Loucy (cell line): ENCODE measurements around the gene KLHL2.

ENCODE experiments used
- H2AFZ ChIP-seq: fragments of 200-600 bp; sonication (generic); 2 replicates; pipeline ENCODE4 v1.6.0; 2016; ENCODE audit warnings: antibody characterized with exemption, mild to moderate bottlenecking, low read length, moderate library complexity
- H3F3A ChIP-seq: fragments of 200-600 bp; 2 replicates; pipeline ENCODE4 v1.6.0; 2016; ENCODE audit warnings: antibody characterized with exemption, low read depth, mild to moderate bottlenecking
- H3K27me3 ChIP-seq: fragments of 200-600 bp; sonication (generic); 2 replicates; pipeline ENCODE4 v1.6.1; 2014; ENCODE audit warnings: low read length, mild to moderate bottlenecking; ENCODE audit not compliant: insufficient read depth, poor library complexity, severe bottlenecking
- H3K36me3 ChIP-seq: fragments of 200-600 bp; sonication (generic); 2 replicates; pipeline ENCODE4 v1.6.1; 2016; ENCODE audit warnings: low read length; ENCODE audit not compliant: insufficient read depth
- H3K4me1 ChIP-seq: fragments of 200-600 bp; sonication (generic); 2 replicates; pipeline ENCODE4 v1.5.1; 2014; ENCODE audit warnings: low read length, mild to moderate bottlenecking; ENCODE audit not compliant: insufficient read depth, poor library complexity, severe bottlenecking
- H3K4me2 ChIP-seq: fragments of 200-600 bp; sonication (generic); 2 replicates; pipeline ENCODE4 v1.6.0; 2014; ENCODE audit warnings: antibody characterized with exemption, low read length, low read depth, mild to moderate bottlenecking; ENCODE audit not compliant: poor library complexity, severe bottlenecking
- H3K4me3 ChIP-seq: fragments of 200-600 bp; sonication (generic); 2 replicates; pipeline ENCODE4 v1.5.1; 2014; ENCODE audit warnings: low read length, mild to moderate bottlenecking, mixed read lengths; ENCODE audit not compliant: poor library complexity, severe bottlenecking
- H3K79me2 ChIP-seq: fragments of 200-600 bp; sonication (generic); 2 replicates; pipeline ENCODE4 v1.6.1; 2014; ENCODE audit warnings: low read length; ENCODE audit not compliant: insufficient read depth
- H3K9ac ChIP-seq: fragments of 200-600 bp; sonication (generic); 2 replicates; pipeline ENCODE4 v1.6.0; 2014; ENCODE audit warnings: mild to moderate bottlenecking, low read depth, low read length, moderate library complexity; ENCODE audit not compliant: poor library complexity, severe bottlenecking
- H3K9me2 ChIP-seq: fragments of 200-600 bp; sonication (generic); replicated peaks from 2 replicates; pipeline ENCODE4 v1.6.1; 2016; ENCODE audit warnings: low read depth, low read length, mixed read lengths
- H3K9me3 ChIP-seq: fragments of 200-600 bp; sonication (generic); 2 replicates; pipeline ENCODE4 v1.6.1; 2014; ENCODE audit warnings: mild to moderate bottlenecking, antibody characterized with exemption, low read length, low read depth; ENCODE audit not compliant: insufficient read depth
- H4K20me1 ChIP-seq: fragments of 200-600 bp; sonication (generic); 2 replicates; pipeline ENCODE4 v1.6.0; 2014; ENCODE audit warnings: antibody characterized with exemption, low read length, mild to moderate bottlenecking; ENCODE audit not compliant: insufficient read depth, poor library complexity, severe bottlenecking
- EZH2phosphoT487 ChIP-seq: fragments of 200-600 bp; IDR thresholded peaks from 2 replicates; pipeline ENCODE4 v1.6.1; 2018; ENCODE audit warnings: antibody characterized with exemption, mild to moderate bottlenecking, moderate library complexity, borderline replicate concordance
- TF ChIP-seq, protein P1 (sequence below): fragments of 200-600 bp; sonication (generic); conservative IDR thresholded peaks from 2 replicates; pipeline ENCODE4 v1.5.1; 2014; ENCODE audit warnings: mild to moderate bottlenecking, antibody characterized with exemption, low read length

The KLHL2 gene

DNA sequence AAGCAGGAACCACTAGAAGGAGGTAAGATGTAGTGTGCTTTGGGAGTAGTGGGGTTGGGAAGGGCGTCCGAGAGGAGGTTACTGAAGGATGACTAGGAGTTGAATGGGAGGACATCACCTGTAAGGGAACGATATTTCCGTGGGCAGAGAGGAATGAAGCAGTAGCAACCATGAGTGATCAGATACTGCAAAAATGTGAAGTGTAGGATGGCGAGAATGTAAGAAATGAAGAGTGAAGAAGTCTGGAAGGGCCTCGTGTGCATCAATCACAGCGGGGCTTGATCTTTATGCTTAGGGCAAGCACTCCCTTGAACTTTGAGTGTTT is 120.7 kb downstream of the KLHL2 start:
- Histone ChIP-seq H3K36me3 (no peaks in the 10 kb centered on the region; the same call in 1 of the 2 replicates), H3K79me2 (peaks cover 64% of the 10 kb centered on the region), H3K9ac (peak overlapping the region; percentile 95), H3K4me3 (peak overlapping the region; percentile 93), H2AFZ (peak overlapping the region; percentile 70), H4K20me1 (peaks cover 54% of the 10 kb centered on the region), H3K4me1 (peaks cover 51% of the 10 kb centered on the region), H3K4me2 (peak overlapping the region; percentile 97), H3K9me2 (no peaks in the 10 kb centered on the region), H3K9me3 (no peaks in the 10 kb centered on the region), H3F3A (no peaks in the 10 kb centered on the region), H3K27me3 (no peaks in the 10 kb centered on the region)
- TF ChIP-seq, protein P1, sequence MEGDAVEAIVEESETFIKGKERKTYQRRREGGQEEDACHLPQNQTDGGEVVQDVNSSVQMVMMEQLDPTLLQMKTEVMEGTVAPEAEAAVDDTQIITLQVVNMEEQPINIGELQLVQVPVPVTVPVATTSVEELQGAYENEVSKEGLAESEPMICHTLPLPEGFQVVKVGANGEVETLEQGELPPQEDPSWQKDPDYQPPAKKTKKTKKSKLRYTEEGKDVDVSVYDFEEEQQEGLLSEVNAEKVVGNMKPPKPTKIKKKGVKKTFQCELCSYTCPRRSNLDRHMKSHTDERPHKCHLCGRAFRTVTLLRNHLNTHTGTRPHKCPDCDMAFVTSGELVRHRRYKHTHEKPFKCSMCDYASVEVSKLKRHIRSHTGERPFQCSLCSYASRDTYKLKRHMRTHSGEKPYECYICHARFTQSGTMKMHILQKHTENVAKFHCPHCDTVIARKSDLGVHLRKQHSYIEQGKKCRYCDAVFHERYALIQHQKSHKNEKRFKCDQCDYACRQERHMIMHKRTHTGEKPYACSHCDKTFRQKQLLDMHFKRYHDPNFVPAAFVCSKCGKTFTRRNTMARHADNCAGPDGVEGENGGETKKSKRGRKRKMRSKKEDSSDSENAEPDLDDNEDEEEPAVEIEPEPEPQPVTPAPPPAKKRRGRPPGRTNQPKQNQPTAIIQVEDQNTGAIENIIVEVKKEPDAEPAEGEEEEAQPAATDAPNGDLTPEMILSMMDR: no peak
- no peak for TF ChIP-seq EZH2phosphoT487

DNA sequence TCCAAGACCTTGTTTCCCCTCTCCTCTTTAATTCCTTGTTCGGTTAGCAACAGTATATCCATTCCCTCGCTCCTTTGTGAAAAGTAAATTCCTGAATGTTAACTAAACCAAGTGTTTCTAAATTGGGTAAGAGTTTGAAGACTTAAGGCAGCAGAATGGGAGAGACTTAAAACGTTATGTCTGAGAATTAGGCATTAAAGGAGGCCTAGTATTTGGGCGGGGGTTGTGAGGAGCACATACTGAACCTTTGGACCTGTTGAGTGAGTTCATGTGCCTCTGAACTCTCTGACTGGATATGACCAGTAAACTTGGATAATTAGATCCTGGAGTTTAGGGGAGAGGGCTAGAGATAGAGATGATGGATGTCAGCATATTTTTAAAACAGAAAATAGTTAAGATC is 121.3 kb downstream of the KLHL2 start:
- Histone ChIP-seq H3F3A (no peaks in the 10 kb centered on the region), H4K20me1 (peaks cover 60% of the 10 kb centered on the region), H3K4me2 (peak overlapping the region; percentile 97), H3K27me3 (no peaks in the 10 kb centered on the region), H3K4me1 (peaks cover 57% of the 10 kb centered on the region), H3K36me3 (peaks cover 6% of the 10 kb centered on the region; the same call in 1 of the 2 replicates), H3K9me3 (no peaks in the 10 kb centered on the region), H3K4me3 (peak overlapping the region; percentile 93), H3K9ac (peak overlapping the region; percentile 95), H2AFZ (no peak overlapping the region), H3K79me2 (peaks cover 71% of the 10 kb centered on the region), H3K9me2 (no peaks in the 10 kb centered on the region)
- TF ChIP-seq, protein P1: no peak
- no peak for TF ChIP-seq EZH2phosphoT487

DNA sequence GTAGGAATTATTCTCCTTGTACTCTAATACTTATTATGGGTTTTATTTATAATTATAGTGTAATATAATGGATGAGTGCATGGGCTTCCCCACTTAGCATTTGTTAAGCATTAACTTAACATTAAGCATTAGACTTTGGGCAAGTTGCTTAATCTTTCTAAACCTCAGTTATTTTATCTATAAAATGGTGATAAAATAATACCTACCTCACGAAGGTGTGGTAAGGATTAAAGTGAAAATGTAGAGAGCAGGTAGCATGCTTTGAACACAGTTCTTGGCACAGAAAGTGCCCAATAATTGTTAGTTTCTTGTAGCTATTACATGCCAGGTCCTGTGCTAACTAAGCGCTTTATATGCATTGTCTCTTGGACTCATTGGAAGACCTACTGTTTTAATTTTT is 122.7 kb downstream of the KLHL2 start:
- H3K4me1 ChIP-seq: peaks cover 70% of the 10 kb centered on the region
- TF ChIP-seq EZH2phosphoT487: no peak
- TF ChIP-seq, protein P1: no peak
- no peaks in the 10 kb centered on the region for H3K9me3 ChIP-seq
- H3K79me2 ChIP-seq: peaks cover 84% of the 10 kb centered on the region
- peak overlapping the region; percentile 93 for H3K4me3 ChIP-seq
- no peaks in the 10 kb centered on the region for H3K9me2 ChIP-seq
- peaks cover 18% of the 10 kb centered on the region for H3K36me3 ChIP-seq
- H3F3A ChIP-seq: no peaks in the 10 kb centered on the region
- peak overlapping the region; percentile 97 for H3K4me2 ChIP-seq
- H4K20me1 ChIP-seq: peaks cover 74% of the 10 kb centered on the region
- H2AFZ ChIP-seq: no peak overlapping the region
- H3K27me3 ChIP-seq: no peaks in the 10 kb centered on the region
- H3K9ac ChIP-seq: peak overlapping the region; percentile 95
